ENCODE measurements around the gene NDUFAF8.

- no peak for TF ChIP-seq POLR2AphosphoS5 (IDR thresholded peaks at IDR 0.05)
- TF ChIP-seq, protein P1, sequence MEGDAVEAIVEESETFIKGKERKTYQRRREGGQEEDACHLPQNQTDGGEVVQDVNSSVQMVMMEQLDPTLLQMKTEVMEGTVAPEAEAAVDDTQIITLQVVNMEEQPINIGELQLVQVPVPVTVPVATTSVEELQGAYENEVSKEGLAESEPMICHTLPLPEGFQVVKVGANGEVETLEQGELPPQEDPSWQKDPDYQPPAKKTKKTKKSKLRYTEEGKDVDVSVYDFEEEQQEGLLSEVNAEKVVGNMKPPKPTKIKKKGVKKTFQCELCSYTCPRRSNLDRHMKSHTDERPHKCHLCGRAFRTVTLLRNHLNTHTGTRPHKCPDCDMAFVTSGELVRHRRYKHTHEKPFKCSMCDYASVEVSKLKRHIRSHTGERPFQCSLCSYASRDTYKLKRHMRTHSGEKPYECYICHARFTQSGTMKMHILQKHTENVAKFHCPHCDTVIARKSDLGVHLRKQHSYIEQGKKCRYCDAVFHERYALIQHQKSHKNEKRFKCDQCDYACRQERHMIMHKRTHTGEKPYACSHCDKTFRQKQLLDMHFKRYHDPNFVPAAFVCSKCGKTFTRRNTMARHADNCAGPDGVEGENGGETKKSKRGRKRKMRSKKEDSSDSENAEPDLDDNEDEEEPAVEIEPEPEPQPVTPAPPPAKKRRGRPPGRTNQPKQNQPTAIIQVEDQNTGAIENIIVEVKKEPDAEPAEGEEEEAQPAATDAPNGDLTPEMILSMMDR (IDR thresholded peaks at IDR 0.05): no peak
Observed at GRCh38 chr17:81218459-81218858, 20.7 kb upstream of the NDUFAF8 start.
